H1 (cell line): ENCODE results near the gene BGN. TPM values are rescaled to one million over a fixed set of nuclear protein-coding genes. Genes with fewer than 3 reads are reported as not detected.

Experiments used
- CTCF ChIA-PET: fragments of 300-600 bp; sonication (Branson Sonifier 250); formaldehyde crosslinking; loops from one replicate; lab custom pipeline; 2021; ENCODE audit not compliant: partially characterized antibody; lab: Charles Lee
- POLR2A ChIA-PET: fragments of 300-600 bp; sonication (Branson Sonifier 250); formaldehyde crosslinking; loops from one replicate; lab custom pipeline; 2021; ENCODE audit warnings: inconsistent platforms; ENCODE audit not compliant: partially characterized antibody; lab: Charles Lee
- DNase-seq, 2 experiments: peaks; one replicate each; pipeline versions ENCODE4 v3.0.0 to v3.0.0-alpha.2; 2010 to 2022; ENCODE audit warnings: low spot score in 2 of 2, low read depth in 1 of 2, mixed read lengths in 1 of 2
- FAIRE-seq: peaks from 2 replicates; lab custom pipeline; 2011; peaks lifted over from hg19 to GRCh38; lab: Jason Lieb, UNC
- H2AFZ ChIP-seq: 2 replicates; pipeline ENCODE4 v1.8.1; 2012; ENCODE audit warnings: low read length, inconsistent platforms
- H2AK5ac ChIP-seq: 2 replicates; pipeline ENCODE4 v1.6.1; 2013; ENCODE audit warnings: low read depth, low read length
- H2BK120ac ChIP-seq: replicated peaks from 2 replicates; pipeline ENCODE3; 2013; ENCODE audit warnings: low read depth, low read length, inconsistent platforms
- H2BK12ac ChIP-seq: 2 replicates; pipeline ENCODE4 v1.6.1; 2013; ENCODE audit warnings: low read depth, low read length
- H2BK15ac ChIP-seq: 2 replicates; pipeline ENCODE4 v1.6.1; 2013; ENCODE audit warnings: low read length
- H2BK20ac ChIP-seq: 2 replicates; pipeline ENCODE4 v1.6.1; 2013; ENCODE audit warnings: low read length
- H2BK5ac ChIP-seq: 2 replicates; pipeline ENCODE4 v1.6.1; 2013; ENCODE audit warnings: low read depth, low read length
- H3K14ac ChIP-seq: 2 replicates; pipeline ENCODE4 v1.6.1; 2013; ENCODE audit warnings: inconsistent platforms; ENCODE audit not compliant: insufficient read length
- H3K18ac ChIP-seq: 2 replicates; pipeline ENCODE4 v1.6.1; 2013; ENCODE audit warnings: low read length; ENCODE audit errors: extremely low read depth
- H3K23ac ChIP-seq: 2 replicates; pipeline ENCODE4 v1.6.1; 2013; ENCODE audit warnings: inconsistent platforms; ENCODE audit not compliant: insufficient read length
- H3K23me2 ChIP-seq: 2 replicates; pipeline ENCODE4 v1.6.1; 2013; ENCODE audit warnings: low read depth, low read length
- H3K27ac ChIP-seq: 2 replicates; pipeline ENCODE4 v1.6.1; 2011; ENCODE audit warnings: low read depth, low read length, inconsistent platforms
- H3K27me3 ChIP-seq, 4 experiments: replicated peaks in 1 of 4; 1 replicate in 1 of 4; 2 replicates in 3 of 4; pipeline versions ENCODE4 v1.6.1 to v1.8.1; 2011 to 2013; ENCODE audit warnings: low read length in 3 of 4, mild to moderate bottlenecking in 3 of 4, inconsistent platforms in 2 of 4, mixed read lengths in 2 of 4, moderate library complexity in 1 of 4; ENCODE audit not compliant: control insufficient read depth in 3 of 4, insufficient read depth in 3 of 4; ENCODE audit errors: extremely low read depth in 1 of 4
- H3K36me3 ChIP-seq, 4 experiments: 2 replicates each; pipeline versions ENCODE4 v1.6.1 to v1.8.1; 2011 to 2013; ENCODE audit warnings: mild to moderate bottlenecking in 4 of 4, low read length in 3 of 4, moderate library complexity in 2 of 4, control low read depth in 1 of 4, inconsistent platforms in 1 of 4; ENCODE audit not compliant: insufficient read depth in 4 of 4, control insufficient read depth in 2 of 4
- H3K4ac ChIP-seq: replicated peaks from 2 replicates; pipeline ENCODE3; 2013; ENCODE audit warnings: low read length, low read depth, mixed read lengths, inconsistent platforms; ENCODE audit not compliant: insufficient read length
- H3K4me1 ChIP-seq, 4 experiments: replicated peaks in 1 of 4; 1 replicate in 1 of 4; 2 replicates in 3 of 4; pipeline versions ENCODE4 v1.6.1 to v1.8.1; 2011 to 2013; ENCODE audit warnings: low read length in 3 of 4, inconsistent platforms in 2 of 4, mixed read lengths in 1 of 4; ENCODE audit not compliant: insufficient read depth in 4 of 4, control insufficient read depth in 3 of 4
- H3K4me2 ChIP-seq, 2 experiments: 2 replicates each; pipeline versions ENCODE4 v1.6.1 to v1.8.1; 2011 to 2013; ENCODE audit warnings: low read depth in 2 of 2, low read length in 2 of 2, control low read depth in 1 of 2, inconsistent platforms in 1 of 2, mild to moderate bottlenecking in 1 of 2; ENCODE audit not compliant: insufficient read depth in 1 of 2
- H3K4me3 ChIP-seq, 4 experiments: fragments of 200-600, 300-600 bp in 1 of 4; sonication (generic), shearing (Covaris generic), sonication (Bioruptor Twin) in 1 of 4; 2 replicates each; pipeline versions ENCODE4 v1.5.1 to v1.8.1; 2011 to 2016; ENCODE audit warnings: low read length in 4 of 4, low read depth in 3 of 4, control low read depth in 2 of 4, inconsistent platforms in 2 of 4, mild to moderate bottlenecking in 2 of 4, mixed read lengths in 1 of 4, moderate library complexity in 1 of 4; ENCODE audit not compliant: insufficient read depth in 2 of 4; ENCODE audit errors: extremely low read depth in 1 of 4
- H3K56ac ChIP-seq: replicated peaks from 2 replicates; pipeline ENCODE3; 2013; ENCODE audit warnings: low read depth, mild to moderate bottlenecking, mixed read lengths, low read length, inconsistent platforms; ENCODE audit not compliant: insufficient read length
- H3K79me1 ChIP-seq: 2 replicates; pipeline ENCODE4 v1.6.1; 2013; ENCODE audit warnings: low read depth, low read length, control low read depth
- H3K79me2 ChIP-seq, 2 experiments: 2 replicates each; pipeline versions ENCODE4 v1.6.1 to v1.8.1; 2012 to 2013; ENCODE audit warnings: low read length in 2 of 2, mild to moderate bottlenecking in 2 of 2, inconsistent platforms in 1 of 2; ENCODE audit not compliant: insufficient read depth in 2 of 2, control insufficient read depth in 1 of 2
- H3K9ac ChIP-seq, 4 experiments: replicated peaks in 1 of 4; 1 replicate in 1 of 4; 2 replicates in 3 of 4; pipeline versions ENCODE4 v1.6.1 to v1.8.1; 2011 to 2013; ENCODE audit warnings: low read depth in 3 of 4, low read length in 3 of 4, control low read depth in 2 of 4, mild to moderate bottlenecking in 2 of 4, moderate library complexity in 2 of 4, inconsistent platforms in 1 of 4; ENCODE audit errors: extremely low read depth in 1 of 4
- H3K9me3 ChIP-seq, 2 experiments: 2 replicates each; pipeline versions ENCODE4 v1.6.1 to v1.8.1; 2012 to 2013; ENCODE audit warnings: mild to moderate bottlenecking in 2 of 2, moderate library complexity in 2 of 2, control low read depth in 1 of 2, inconsistent platforms in 1 of 2, low read depth in 1 of 2, low read length in 1 of 2, mixed read lengths in 1 of 2; ENCODE audit not compliant: insufficient read depth in 2 of 2
- H4K20me1 ChIP-seq, 2 experiments: replicated peaks in 1 of 2; 2 replicates each; pipeline versions ENCODE3 to v1.8.1; 2011 to 2013; ENCODE audit warnings: inconsistent platforms in 2 of 2, low read length in 2 of 2, mild to moderate bottlenecking in 1 of 2; ENCODE audit not compliant: insufficient read depth in 2 of 2, control insufficient read depth in 1 of 2
- H4K5ac ChIP-seq: 2 replicates; pipeline ENCODE4 v1.6.1; 2013; ENCODE audit warnings: low read length, low read depth, mixed read lengths, inconsistent platforms; ENCODE audit not compliant: insufficient read length
- H4K8ac ChIP-seq: 2 replicates; pipeline ENCODE4 v1.8.0; 2013; ENCODE audit warnings: mild to moderate bottlenecking, moderate library complexity, low read length, inconsistent platforms; ENCODE audit not compliant: insufficient read depth; ENCODE audit errors: extremely low read depth
- H4K91ac ChIP-seq: replicated peaks from 2 replicates; pipeline ENCODE3; 2013; ENCODE audit warnings: low read length, mixed read lengths, inconsistent platforms; ENCODE audit not compliant: insufficient read length
- BCL11A ChIP-seq, 2 experiments: IDR thresholded peaks; one replicate each; pipeline ENCODE4 v1.6.1; 2011; ENCODE audit warnings: low read depth in 2 of 2, low read length in 2 of 2, mild to moderate bottlenecking in 2 of 2
- CREB1 ChIP-seq: IDR thresholded peaks from 2 replicates; pipeline ENCODE4 v1.6.1; 2012; ENCODE audit warnings: inconsistent platforms
- EZH2 ChIP-seq: fragments of 200-600 bp; sonication (generic); IDR thresholded peaks from 2 replicates; pipeline ENCODE4 v1.7.1; 2012; ENCODE audit warnings: low read depth, mild to moderate bottlenecking, moderate library complexity, low read length, inconsistent platforms; ENCODE audit not compliant: severe bottlenecking
- FOSL1 ChIP-seq: IDR thresholded peaks from 2 replicates; pipeline ENCODE4 v1.6.1; 2011; ENCODE audit warnings: mild to moderate bottlenecking, low read depth, low read length, moderate library complexity; ENCODE audit not compliant: insufficient read depth
- HDAC2 ChIP-seq, 2 experiments: fragments of 300-600 bp in 1 of 2; sonication (generic) in 1 of 2; IDR thresholded peaks; 2 replicates each; pipeline ENCODE4 v1.6.1; 2011 to 2012; ENCODE audit warnings: low read depth in 2 of 2, low read length in 2 of 2, mild to moderate bottlenecking in 2 of 2, moderate library complexity in 2 of 2, borderline replicate concordance in 1 of 2, inconsistent platforms in 1 of 2
- HDAC6 ChIP-seq: IDR thresholded peaks from one replicate; pipeline ENCODE4 v1.7.1; 2012; ENCODE audit warnings: low read depth, mild to moderate bottlenecking, inconsistent platforms, low read length, moderate library complexity
- JUND ChIP-seq: IDR thresholded peaks from 2 replicates; pipeline ENCODE4 v1.6.1; 2011; ENCODE audit warnings: mild to moderate bottlenecking, improper control_type of control experiment, low read length
- KDM5A ChIP-seq: fragments of 200-600 bp; IDR thresholded peaks from 2 replicates; pipeline ENCODE4 v1.7.1; 2012; ENCODE audit warnings: mild to moderate bottlenecking, low read length, inconsistent platforms, mixed read lengths
- SAP30 ChIP-seq: fragments of 300-600 bp; sonication (generic); IDR thresholded peaks from 2 replicates; pipeline ENCODE4 v1.7.1; 2012; ENCODE audit warnings: low read length, moderate library complexity, mild to moderate bottlenecking, inconsistent platforms; ENCODE audit not compliant: insufficient read depth, insufficient replicate concordance
- SUZ12 ChIP-seq: fragments of 200-600 bp; sonication (generic); IDR thresholded peaks from 2 replicates; pipeline ENCODE4 v1.6.1; 2012; ENCODE audit warnings: mild to moderate bottlenecking, inconsistent platforms, low read length, moderate library complexity, mixed read lengths
- TAF1 ChIP-seq: IDR thresholded peaks from 2 replicates; pipeline ENCODE4 v1.6.1; 2011; ENCODE audit warnings: mild to moderate bottlenecking, low read depth, low read length
- YY1 ChIP-seq: IDR thresholded peaks from 2 replicates; pipeline ENCODE4 v1.6.1; 2011; ENCODE audit warnings: low read depth, mild to moderate bottlenecking, low read length
- WGBS, 2 experiments: shearing (Covaris generic) in 1 of 2; methylation state at CpG; one replicate each; pipeline versions ENCODE4 v1.1.6 to v1.1.7; 2013 to 2015; ENCODE audit warnings: low lambda C conversion rate in 2 of 2, mixed read lengths in 2 of 2, inconsistent platforms in 1 of 2, low coverage in 1 of 2, missing lambda C conversion rate in 1 of 2; ENCODE audit not compliant: insufficient replicate concordance in 2 of 2, insufficient coverage in 1 of 2, insufficient read length in 1 of 2; ENCODE audit errors: extremely low coverage in 1 of 2, missing lambda C conversion rate in 1 of 2; 5-methylcytosine and 5-hydroxymethylcytosine counted together
- polyA plus RNA-seq, 7 experiments: library from polyadenylated mRNA; depleted of rRNA in 3 of 7; stranded (reverse) in 5 of 7; unstranded in 2 of 7; fragments of >200 nt in 5 of 7; fragments of 200-250 nt in 2 of 7; gene quantifications; 1 replicate in 5 of 7; 2 replicates in 1 of 7; 4 replicates in 1 of 7; pipeline versions ENCODE4 v1.2.1 to v1.2.3, GENCODE V29; 2011 to 2013; ENCODE audit warnings: missing spikeins in 2 of 7, mixed read lengths in 2 of 7
- total RNA-seq: library from RNA; stranded (reverse); fragmentation: NEBNext Ultra II Directional; extraction: Animal tissue kit (Norgen Biotek cat#: 25700); gene quantifications from 2 replicates; pipeline ENCODE4 v1.2.1, GENCODE V29; 2021

The BGN gene
- total and polyA plus RNA-seq, 2 of the 8 experiments (the other 6 are each of a cell fraction or from before 2014, with no cell fraction given) = 1.8 to 2.4 TPM

GRCh38 chrX:153446636-153446936, 48.2 kb upstream of the BGN start:
- H3K4me3 ChIP-seq = no peak overlapping the region
- H3K4me1 ChIP-seq = no peaks in the 10 kb centered on the region
- no peaks in the 10 kb centered on the region for H4K20me1 ChIP-seq
- H3K23me2 ChIP-seq = no peaks in the 10 kb centered on the region
- H4K91ac ChIP-seq = no peak overlapping the region
- no peak overlapping the region for H3K23ac ChIP-seq
- WGBS, 2 experiments = 87% methylated on average over 7 of the region's 10 CpGs; no CpG with 5 or more reads in 1 of the 2 experiments
- H3K4ac ChIP-seq = no peak overlapping the region
- H3K79me2 ChIP-seq = no peaks in the 10 kb centered on the region
- H3K27ac ChIP-seq = no peak overlapping the region
- H2AK5ac ChIP-seq = no peak overlapping the region
- no peak overlapping the region for H2BK12ac ChIP-seq
- no peak overlapping the region for H2BK120ac ChIP-seq
- no peak overlapping the region for H3K56ac ChIP-seq
- FAIRE-seq (no peak), DNase-seq (no peak)
- CTCF ChIA-PET = interaction anchor here (1.5 kb wide), 1 partner anchor 198 kb away, joined by 3 read pairs; no protein-coding TSS in a partner anchor
- H2BK20ac ChIP-seq = no peak overlapping the region
- no peak overlapping the region for H3K18ac ChIP-seq
- H4K5ac ChIP-seq = no peak overlapping the region
- no peak overlapping the region for H4K8ac ChIP-seq
- POLR2A ChIA-PET = interaction anchor here (1.2 kb wide), 1 partner anchor 9 kb away, joined by 3 read pairs; no protein-coding TSS in a partner anchor
- no peaks in the 10 kb centered on the region for H3K27me3 ChIP-seq
- no peak overlapping the region for H2AFZ ChIP-seq
- no peaks in the 10 kb centered on the region; a peak in 1 of 8 replicates for H3K36me3 ChIP-seq
- no peaks in the 10 kb centered on the region for H3K79me1 ChIP-seq
- H2BK5ac ChIP-seq = no peak overlapping the region
- H3K9me3 ChIP-seq = no peaks in the 10 kb centered on the region
- no peak overlapping the region for H2BK15ac ChIP-seq
- no peak overlapping the region for H3K4me2 ChIP-seq
- no peak overlapping the region for H3K9ac ChIP-seq
- H3K14ac ChIP-seq = no peak overlapping the region
- TF ChIP-seq CREB1 (no peak), SUZ12 (no peak), FOSL1 (no peak), EZH2 (no peak), SAP30 (no peak), HDAC6 (no peak), TAF1 (no peak), KDM5A (no peak), YY1 (no peak), JUND (no peak), HDAC2 (IDR thresholded peaks at IDR 0.05; ENCODE audit: borderline replicate concordance in 1 of 2, low read depth in 2 of 2, low read length in 2 of 2) (no peak), BCL11A (IDR thresholded peaks at IDR 0.05; ENCODE audit: low read depth in 2 of 2, low read length in 2 of 2) (no peak)
